Nucleus accumbens (tissue), 56 donors: ENCODE measurements around the gene KRT85.
"Not testable (repeated sequence)": the region's sequence is repeated elsewhere in the genome, so short reads cannot be mapped to it uniquely, and the experiment has no call there.

Experiments
- DNase-seq, 56 donors: peaks; one replicate each; lab custom pipeline; 2025; lab: John Stamatoyannopoulos, UW

The KRT85 gene

GRCh38 chr12:52351196-52352059 is 15.9 kb downstream of the KRT85 start:
- DNase-seq: peak in 38 of 56 donors; percentile 3 to 88 (median 36)

DNA sequence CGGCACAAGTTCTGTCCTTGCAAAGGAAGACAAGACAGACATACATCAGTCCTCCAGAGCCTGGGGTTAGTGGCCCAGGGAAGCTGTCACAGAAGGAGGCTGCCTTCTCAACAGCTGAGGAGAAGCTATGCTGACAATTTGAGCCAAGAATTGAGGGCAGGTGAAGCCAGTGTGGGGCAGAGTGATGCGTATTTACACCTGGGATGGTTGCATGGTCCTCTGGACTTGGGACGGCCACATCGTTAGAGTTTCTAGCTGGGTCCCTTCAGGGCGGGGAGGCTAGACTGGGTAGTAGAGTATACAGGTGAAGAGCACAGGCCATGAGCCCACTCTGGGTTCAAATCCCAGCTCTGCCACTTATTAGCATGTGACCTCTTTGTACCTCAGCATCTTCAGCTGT is 16.5 kb downstream of the KRT85 start:
- DNase-seq: no peak

DNA sequence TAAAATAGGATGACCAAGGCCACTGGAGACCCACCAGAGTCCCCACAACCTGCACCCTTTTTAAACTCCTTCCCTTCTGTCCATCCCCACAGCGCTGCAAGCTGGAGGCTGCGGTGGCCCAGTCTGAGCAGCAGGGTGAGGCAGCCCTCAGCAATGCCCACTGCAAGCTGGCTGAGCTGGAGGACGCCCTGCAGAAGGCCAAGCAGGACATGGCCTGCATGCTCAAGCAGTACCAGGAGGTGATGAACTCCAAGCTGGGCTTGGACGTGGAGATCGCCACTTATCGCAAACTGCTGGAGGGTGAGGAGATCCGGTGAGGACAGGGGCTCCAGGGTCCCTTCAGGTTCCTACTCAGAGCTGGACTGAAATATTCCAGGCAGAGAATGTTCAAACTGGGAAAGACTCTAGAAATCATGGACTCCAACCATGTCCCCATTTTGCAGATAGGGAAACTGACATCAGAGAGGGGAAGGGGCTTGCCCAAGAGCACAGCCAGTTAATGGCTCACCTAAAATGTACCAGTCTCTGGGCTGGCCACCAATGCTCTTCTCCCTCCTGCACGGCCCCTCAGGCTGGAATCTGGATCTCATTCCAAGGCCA is 17.2 kb downstream of the KRT85 start:
- DNase-seq: no peak

- no peak for DNase-seq
Observed at GRCh38 chr12:52349196-52349595, 18.1 kb downstream of the KRT85 start.

DNA sequence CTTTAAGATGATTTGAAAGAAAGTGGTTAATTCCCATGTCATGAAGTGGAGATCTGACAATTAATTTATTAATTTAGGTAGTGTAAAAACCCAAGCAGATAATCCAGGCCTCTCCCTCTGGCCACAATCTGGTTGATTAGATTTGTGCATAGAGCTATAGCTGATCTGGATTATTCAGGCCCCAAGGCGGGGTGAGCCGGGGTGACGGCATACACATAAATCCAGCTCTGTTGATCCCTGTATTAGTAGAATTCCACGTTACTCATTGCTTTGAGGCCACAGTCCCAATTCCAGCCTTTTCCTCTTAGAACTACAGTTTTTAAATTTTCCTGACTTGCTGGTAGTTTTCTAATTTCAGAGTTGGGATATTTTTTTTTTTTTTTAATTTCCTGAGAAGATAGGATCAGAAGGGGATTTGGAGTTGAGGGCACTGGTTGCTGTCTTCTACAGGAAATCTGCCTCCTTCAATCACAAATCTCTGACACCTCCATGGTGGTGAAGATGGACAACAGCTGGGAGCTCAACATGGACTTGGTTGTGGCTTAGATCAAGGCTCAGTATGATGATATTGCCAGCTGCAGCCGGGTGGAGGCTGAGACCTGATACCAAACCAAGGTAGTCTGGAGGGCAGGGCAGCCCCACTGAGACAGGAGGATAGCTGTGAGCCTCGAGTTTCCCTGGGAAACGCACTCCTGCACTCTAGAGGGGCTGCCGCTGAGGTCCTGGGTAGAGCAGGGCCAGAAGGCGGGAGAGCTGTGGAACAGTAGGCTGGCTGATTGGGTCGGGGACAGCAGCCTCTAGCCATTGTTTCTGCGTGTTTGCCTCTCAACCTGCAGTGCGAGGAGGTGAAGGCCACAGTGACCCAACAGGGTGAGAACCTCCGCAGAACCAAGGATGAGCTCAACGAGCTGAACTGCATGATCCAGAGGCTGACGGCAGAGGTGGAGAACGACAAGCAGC is 19.4 kb downstream of the KRT85 start:
- no peak for DNase-seq

- no peak for DNase-seq
Observed at GRCh38 chr12:52347016-52347415, 20.3 kb downstream of the KRT85 start.

DNA sequence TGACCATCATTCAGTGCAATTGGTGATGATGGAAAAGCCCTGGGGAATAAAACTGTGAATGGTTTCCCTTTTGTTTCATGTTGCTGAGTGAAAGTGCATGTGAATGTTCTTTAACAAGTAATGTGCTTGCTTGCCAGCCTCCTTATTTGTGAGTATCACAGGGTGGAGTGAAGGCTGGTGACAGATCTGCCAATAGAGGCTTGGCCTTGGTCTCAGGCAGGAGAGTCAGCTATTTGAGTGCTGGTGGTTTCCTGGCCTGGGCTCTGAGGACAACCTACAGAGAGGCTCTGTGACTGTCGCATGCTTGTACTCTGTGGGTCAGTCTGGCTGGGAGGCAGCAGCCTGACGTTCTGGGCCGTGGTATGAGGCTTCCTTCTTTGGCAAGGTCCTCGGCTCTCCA is 20.7 kb downstream of the KRT85 start:
- DNase-seq: peak in 25 of 56 donors; percentile 3 to 63 (median 31)

GRCh38 chr12:52345041-52345440 is 22.2 kb downstream of the KRT85 start:
- not testable (repeated sequence) for DNase-seq

GRCh38 chr12:52344111-52344510 is 23.2 kb downstream of the KRT85 start:
- DNase-seq: no peak

DNA sequence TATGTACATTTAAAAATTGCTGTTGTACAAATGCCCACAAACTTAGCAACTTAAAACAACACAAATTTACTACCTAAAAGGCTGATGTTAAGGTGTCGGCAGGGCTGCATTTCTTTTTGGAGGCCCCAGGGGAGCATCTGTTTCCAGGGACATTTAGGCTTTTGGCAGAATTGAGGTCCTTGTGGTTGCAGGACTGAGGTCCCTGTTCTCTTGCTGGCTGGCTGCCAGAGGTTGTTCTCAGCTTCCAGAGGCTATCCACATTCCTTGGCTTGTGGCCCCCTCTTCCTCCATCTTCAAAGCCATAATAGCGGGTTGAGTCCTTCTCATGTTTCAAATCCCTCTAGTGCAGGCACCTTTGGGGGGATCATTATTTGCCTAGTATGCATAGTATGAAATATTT is 23.7 kb downstream of the KRT85 start:
- no peak for DNase-seq

DNA sequence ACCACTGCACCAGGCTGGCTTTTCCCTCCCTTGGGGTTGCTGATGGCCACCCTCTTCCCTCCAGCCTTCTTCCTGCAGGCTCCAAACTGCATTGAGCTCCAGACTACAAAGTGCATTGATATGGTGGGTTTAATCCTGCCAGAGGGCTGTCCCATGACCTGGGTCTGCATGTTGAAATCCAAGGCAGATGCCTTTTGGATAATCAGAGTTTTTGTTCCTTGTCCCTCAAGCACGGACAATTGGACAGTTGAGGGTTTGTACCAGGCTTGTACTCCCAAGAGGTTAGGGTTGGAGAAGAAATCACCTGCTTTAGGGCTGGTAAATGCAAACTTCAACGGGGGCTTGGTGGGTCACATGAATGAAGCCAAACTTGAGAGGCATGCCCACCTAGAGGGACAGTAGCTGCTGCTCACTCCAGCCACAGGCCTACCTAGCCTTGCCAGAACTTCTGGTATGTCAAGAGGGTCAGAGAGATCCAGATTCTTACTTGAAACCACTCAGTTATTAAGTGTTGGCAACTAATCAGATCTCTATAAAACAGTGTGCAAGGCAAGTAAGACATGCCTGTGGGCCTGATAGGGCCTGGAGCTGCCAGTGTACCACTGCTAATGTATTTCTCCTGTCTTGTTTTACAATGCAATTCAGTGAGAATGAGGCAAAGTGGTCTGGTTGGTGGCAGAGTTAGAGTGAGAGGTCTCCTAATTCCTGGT is 24.3 kb downstream of the KRT85 start:
- no peak for DNase-seq

DNA sequence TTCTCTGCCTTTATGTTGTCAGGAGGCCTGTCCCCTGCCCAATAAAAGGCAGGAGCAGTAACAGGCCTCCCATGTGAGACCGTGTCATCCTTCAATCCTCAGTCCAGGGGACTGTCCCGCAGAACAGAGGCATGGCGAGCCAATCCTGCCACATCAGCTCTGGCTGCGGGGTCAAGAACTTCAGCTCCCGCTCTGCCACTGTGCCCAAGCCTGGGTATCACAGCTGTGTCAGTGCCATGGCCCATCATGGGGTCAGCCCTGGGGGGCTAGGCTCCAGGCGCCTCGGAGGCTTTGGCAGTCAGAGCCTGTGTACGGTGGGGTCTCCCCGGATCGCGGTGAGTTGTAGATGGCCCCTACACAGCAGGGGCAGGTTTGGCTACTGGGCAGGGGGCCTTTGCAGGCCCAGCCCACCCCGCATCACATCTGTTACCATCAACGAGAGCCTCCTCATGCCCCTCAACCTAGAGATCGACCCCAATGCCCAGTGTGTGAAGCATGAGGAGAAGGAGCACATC is 26.2 kb downstream of the KRT85 start:
- DNase-seq: no peak

DNA sequence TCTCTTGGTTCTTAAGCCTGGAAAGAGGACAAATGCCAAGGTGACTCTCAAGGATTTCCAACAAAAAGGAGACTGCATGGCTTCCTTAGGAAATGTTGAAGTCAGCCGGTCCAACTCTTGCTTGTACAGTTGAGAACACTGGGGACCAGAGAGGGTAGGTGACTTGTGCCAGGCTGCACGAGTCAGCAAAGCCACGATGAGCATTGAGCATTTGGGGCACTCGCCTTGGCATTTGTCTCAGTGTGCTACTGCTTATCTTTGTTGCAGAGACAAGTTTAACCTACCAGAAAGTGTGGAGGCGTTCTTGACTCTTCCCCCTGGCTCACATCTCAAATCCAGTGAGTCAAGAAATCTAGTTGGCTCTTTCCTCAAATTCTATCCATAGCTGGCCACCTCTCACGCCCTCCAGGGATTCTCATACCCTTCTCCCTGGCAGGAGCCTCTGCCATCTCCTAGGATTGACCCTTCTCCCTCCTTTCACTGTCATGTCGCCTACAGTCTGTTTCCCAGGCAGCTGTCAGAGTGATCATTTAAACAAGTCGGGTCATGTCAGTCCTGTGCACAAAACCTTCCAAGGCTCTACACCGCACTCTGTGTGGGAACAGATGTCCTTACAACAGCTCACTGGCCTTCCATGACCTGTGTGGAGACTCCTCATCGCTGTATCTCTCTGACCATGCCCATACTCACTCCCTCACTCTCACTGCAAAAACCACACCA is 28.9 kb downstream of the KRT85 start:
- DNase-seq: no peak

GRCh38 chr12:52337054-52337453 is 30.2 kb downstream of the KRT85 start:
- no peak for DNase-seq

DNA sequence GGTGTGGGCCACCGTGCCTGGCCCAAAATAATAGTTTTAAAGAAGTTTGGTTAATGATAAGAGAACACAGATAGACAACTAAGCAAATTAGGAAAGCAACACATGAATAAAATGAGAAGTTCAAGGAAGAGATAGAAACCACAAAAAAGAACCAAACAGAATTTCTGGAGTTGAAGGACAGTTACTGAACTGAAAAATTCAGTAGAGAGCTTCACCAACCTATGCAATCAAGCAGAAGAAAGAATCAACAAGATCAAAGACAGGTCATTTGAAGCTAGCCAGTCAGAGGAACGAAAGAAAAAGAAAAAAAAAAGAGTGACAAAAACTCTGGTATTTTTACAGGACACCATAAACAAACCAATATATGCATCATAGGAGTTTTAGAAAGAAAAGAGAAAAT is 30.6 kb downstream of the KRT85 start:
- no peak for DNase-seq

- DNase-seq: no peak
Observed at GRCh38 chr12:52335598-52336262, 31.6 kb downstream of the KRT85 start.

DNA sequence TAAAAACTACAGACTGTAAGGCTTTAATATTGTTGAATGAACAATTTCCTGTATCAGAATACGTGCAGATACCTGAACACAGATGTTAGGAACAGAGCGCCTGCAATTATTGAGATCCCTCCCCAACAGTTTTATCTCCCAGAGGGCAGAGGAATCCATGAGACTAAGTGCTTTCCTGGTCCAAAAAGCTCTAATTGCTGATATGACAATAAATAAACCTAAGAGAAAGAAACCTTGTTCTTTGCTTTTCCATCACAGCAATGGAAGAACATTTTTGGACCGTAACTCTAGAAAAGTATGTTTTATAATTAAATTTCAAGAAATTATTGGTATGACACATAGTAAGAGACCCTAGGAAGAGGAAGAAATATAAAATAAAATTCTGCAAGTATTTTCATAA is 33.1 kb downstream of the KRT85 start:
- no peak for DNase-seq

GRCh38 chr12:52333321-52333720 is 34.0 kb downstream of the KRT85 start:
- DNase-seq: no peak

- no peak for DNase-seq
Observed at GRCh38 chr12:52332381-52332780, 34.9 kb downstream of the KRT85 start.
